NCI-H446 (cell line): ENCODE measurements around the gene RSPH1.

Source experiments
- DNase-seq, 2 experiments: peaks; one replicate each; lab custom pipeline; 2025; lab: John Stamatoyannopoulos, UW

RSPH1 gene

DNA sequence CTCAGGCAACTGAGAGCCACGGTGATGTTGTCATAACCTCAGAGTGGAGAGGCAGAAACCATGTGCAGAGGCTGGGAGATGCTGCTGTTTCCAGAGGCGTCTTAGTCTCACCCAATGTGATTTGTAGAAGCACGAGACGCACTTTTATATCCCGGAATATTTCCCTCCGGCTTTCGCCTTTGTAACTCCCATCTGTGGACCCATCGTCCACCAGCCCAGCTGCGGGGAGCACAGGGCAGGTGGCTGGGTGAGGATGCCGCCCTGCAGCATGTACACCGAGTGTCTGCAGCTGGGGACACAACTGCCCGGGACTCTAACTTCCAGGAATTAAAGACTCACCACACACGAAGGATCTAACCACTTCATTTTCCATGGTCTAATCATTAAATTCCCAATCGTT is 48.8 kb downstream of the RSPH1 start:
- no peak for DNase-seq

DNA sequence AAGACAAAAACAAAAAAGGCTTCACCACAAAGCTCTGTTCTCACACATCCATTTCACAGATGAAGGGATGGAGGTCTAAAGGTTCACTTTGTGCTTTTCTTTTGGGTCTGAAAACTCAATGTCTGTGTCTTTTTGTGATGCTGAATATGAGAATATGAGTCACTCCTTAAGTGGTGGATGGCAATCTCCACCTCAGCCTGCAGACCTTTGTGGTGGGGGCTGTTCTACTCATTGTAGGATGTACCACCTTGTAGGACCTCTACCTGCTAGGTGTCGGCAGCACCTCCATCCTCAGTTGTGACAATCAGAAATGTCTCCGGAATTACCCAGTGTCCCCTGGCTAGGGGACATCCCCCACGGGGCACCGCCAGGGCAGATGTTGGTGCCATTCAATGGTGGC is 49.5 kb downstream of the RSPH1 start:
- DNase-seq: no peak

DNA sequence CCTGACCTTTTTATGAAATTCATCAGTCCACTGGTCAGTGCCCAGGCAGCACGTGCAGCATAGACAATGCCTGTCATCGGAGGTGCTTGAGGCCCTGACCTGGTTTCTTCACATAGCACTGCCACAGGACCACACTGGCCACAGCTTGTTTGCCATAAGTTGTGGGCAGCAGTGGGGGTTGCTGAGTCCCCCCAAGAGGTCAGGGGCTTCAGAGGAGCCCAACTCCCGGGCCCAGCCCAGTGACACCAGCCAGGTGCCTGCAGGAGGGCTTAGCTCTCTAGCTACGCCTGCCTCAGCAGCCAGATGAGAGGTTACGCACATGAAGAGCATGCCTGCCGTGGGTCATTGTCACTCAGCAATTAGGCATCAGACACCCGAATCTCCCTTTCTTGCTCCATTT is 50.7 kb downstream of the RSPH1 start:
- DNase-seq: no peak

- DNase-seq: no peak
These were observed 51.3 kb downstream of the RSPH1 start for GRCh38 chr21:42444745-42445059.

DNA sequence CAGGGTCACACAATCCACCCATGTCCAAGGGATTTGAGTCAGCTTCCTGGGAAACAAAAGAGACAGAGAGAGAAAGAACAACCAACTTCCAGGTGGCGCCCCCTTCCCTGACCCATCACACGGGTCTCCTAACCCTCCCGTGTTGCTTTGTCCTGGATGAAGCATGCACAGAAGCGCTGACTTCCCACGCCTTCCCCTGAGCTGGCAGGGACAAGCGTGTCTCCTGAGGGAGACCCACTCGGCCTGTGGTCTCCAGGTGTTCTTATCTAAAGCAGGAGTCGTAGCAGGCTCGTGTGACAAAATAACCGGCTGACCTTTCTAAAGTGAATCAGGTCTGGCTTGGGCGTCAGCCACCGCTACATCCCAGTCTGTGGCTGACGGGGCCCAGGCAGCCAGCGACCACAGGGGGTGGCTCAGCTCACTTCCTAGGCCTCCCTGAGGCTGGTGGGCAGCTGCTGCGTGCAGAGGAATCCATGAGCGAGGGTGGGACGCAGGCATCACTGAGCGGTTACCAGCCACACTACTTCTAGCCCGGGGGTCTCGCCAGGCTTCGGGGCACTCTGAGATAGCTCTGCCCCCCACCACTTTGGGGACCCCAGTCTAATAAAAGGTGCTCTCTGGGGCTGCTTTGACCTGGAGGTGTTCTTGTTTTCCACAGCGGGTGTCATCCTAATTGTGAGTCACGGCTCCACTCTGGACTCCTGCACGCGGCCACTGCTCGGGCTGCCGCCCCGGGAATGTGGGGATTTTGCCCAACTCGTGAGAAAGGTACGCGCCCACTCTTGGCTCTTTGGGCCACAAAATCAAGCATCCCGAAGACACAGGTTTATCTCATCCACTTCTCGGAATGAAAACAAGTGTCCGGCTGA is 51.9 kb downstream of the RSPH1 start:
- no peak for DNase-seq

DNA sequence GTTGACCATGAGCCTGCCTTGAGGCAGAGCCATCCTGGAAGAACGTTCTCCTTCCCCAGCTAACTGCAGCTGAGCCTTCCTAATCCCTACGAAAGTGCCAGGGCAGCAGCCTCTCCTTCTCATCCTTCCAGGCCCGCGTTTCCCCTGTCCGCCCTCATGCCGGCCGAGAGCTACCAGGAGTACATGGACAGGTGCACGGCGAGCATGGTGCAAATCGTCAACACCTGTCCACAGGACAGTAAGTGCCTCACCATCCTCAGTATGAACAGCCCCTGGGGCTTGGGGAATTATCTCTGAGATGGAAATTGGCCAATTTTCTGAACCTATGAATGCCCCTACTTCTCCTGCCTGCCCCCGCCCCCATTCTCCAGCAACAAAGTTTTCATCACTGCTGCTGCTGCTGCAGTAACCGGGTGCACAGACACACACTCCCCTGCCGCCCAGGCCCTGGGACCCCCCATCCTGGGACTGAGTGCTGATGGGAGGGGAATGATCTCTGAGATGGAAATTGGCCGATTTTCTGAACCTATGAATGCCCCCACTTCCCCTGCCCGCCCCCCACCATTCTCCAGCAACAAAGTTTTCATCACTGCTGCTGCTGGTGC is 52.7 kb downstream of the RSPH1 start:
- no peak for DNase-seq

GRCh38 chr21:42441963-42442362 is 54.1 kb downstream of the RSPH1 start:
- no peak for DNase-seq

GRCh38 chr21:42440187-42440792 is 55.7 kb downstream of the RSPH1 start:
- no peak for DNase-seq

DNA sequence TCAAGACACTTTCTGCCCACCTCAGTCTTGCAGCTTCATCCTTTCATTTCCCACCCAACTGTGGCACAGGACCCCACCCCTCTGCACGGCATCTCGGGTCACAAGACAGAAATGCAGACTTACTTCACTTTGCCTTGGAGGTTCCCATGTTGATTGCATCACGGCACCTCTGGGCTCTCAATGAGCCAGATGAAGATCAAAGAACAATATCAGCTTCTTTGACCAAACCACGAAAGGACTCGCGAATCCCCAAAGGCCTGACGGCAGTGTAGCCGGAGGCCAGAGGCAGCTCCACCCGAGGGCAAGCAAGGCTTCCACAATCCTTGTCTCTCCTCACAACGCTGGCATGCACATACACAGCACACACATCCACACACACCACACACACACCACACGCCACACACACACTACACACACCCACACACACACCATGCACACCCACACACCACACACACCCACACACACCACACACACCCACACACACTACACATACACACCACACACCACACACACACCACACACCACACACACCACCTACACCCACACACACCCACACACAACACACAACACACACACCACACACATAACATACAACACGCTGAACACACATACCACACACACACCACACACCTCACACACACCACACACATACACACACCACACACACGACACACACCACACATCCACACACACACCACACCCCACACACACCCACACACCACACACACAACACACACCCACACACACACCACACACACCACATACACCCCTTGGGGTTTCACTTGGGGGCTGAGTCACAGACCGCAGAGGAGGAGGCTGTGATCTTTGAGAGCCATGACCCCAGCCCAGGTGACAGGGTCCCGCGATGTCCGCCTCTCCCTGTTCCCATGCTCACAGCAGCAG is 56.5 kb downstream of the RSPH1 start:
- DNase-seq: no peak

GRCh38 chr21:42438316-42439205 is 57.5 kb downstream of the RSPH1 start:
- DNase-seq: no peak

DNA sequence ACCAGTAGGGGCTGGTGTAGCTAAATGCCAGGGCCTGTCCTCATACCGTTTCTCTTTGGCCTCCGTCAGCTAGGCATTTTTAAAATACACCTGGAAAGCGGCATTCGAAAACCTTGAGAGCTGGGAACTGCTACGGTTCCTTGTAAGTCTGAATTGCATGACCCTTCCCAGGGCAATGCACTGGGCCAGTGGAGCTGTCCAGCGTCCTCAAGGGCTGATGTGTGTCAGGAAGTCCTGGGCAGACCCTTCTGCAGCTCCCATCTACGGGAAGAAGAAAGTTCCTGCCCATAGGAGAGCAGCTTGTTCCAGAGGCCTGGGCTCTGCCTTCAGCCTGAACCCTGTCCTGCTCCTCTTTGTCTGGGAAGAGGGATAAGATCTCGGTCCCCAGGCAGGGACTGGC is 58.2 kb downstream of the RSPH1 start:
- no peak for DNase-seq

- DNase-seq: no peak
These were observed 59.1 kb downstream of the RSPH1 start for GRCh38 chr21:42436914-42437313.

DNA sequence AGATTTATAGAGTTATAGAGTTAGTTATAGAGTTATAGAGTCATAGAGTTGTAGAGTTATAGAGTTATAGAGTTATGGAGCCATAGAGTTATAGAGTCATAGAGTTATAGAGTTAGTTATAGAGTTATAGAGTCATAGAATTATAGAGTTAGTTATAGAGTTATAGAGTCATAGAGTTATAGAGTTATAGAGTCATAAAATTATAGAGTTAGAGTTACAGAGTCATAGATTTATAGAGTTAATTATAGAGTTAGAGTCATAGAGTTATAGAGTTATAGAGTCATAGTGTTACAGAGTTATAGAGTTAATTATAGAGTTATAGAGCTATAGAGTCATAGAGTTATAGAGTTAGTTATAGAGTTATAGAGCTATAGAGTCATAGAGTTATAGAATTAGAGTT is 60.2 kb downstream of the RSPH1 start:
- DNase-seq: no peak

- no peak for DNase-seq
These were observed 60.6 kb downstream of the RSPH1 start for GRCh38 chr21:42435401-42435800.

GRCh38 chr21:42434884-42435283 is 61.1 kb downstream of the RSPH1 start:
- no peak for DNase-seq

- no peak for DNase-seq
These were observed 62.0 kb downstream of the RSPH1 start for GRCh38 chr21:42433946-42434551.

DNA sequence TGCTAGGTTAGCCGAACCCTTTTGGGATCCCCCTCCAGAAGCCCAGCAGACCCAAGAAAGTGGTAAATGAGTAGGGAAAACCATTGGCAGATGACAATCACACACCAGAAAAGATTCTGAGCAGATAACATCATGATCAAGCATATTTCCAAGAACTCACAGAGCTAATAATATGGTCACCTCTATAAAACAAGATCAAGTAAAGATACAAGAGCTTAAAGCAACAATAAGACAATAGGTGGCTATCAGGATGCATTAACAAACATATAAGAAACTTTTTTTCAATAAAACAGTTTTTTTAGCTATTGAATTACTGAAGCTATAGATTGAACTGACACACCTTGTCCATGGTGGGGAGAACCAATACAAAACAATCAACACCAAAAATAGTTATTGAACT is 63.3 kb downstream of the RSPH1 start:
- no peak for DNase-seq

DNA sequence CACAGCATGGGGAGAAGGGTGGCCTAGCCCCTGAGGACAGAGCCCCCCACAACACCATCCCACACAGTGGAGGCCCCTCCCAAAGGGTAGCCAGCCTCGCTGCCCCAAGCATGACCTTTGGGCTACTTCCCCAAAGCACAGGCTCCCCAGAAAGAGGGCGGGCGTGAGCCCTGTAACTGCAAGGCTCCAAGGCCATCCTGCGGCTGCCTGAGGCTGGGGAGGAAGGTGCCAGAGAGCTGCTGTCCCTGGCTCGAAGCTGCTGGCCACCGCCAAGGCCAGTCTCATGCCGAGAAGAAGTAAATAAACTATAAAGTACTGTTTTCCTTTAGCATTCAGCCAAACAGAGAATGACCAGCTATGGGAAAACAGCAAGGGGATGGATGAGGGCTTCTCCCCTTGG is 64.8 kb downstream of the RSPH1 start:
- no peak for DNase-seq

- DNase-seq: no peak
These were observed 65.5 kb downstream of the RSPH1 start for GRCh38 chr21:42430521-42430920.

DNA sequence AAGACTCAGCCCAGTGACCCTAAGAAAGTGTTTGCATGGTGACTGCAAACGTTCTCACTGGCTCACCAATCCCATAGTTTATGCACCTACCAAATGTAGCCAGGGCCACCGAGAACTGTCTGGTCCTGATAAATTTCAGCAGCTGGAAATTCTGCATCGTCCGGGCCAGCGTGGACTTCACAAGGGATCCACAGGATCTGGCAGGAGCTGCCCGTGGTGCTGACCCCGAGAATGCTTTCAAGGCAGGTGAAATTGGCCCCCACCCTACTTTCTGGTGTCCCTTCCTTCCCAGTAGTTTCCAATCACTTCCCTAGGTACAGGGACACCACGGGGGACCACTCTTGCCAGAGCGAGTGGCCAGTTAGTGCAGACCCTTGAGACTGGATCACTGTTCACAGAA is 66.2 kb downstream of the RSPH1 start:
- no peak for DNase-seq

- no peak for DNase-seq
These were observed 67.0 kb downstream of the RSPH1 start for GRCh38 chr21:42429021-42429420.
